HG02885 (cell line): ENCODE data around the gene SMIM13.

Source experiments
- ATAC-seq: cut with Tn5 transposase; IDR thresholded peaks from one replicate; pipeline ENCODE4 v1.9.1; 2021; ENCODE audit warnings: mild to moderate bottlenecking; ENCODE audit not compliant: unreplicated experiment, poor library complexity

Gene SMIM13

DNA sequence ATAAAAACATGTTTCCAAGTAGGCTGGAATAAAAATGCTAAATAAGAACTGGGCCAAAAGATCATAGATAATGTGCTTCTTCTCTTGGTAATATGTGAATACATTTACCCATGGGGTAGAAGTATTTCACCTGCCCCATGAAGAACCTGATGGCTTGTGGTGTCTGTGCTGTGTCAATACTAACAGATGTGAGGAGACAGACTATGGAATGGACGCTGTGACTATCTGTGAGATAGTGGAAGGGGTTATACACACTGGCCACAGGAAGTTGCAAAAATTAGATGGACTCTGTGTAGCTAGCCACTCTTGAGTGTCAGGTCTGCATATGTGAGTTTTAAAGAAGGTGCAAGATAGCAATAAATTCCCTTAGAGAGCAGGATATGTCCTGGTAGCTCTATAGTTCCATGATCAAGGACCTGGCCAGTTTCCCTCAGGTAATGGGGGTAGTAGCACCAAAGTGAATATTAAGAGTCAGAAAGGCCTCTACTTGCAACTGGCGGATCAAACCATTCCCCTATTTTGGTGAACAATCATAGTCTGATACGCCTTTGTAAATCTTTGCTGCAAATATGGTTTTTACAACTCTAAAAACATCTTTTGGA lies 90.2 kb downstream of the SMIM13 start:
- ATAC-seq, result no peak

- ATAC-seq, result no peak
These were observed 91.7 kb downstream of the SMIM13 start for GRCh38 chr6:11185204-11185842.

GRCh38 chr6:11187301-11187700 lies 93.7 kb downstream of the SMIM13 start:
- no peak for ATAC-seq
